Suppressor macrophage treated with lipopolysaccharide for 1 hour (primary cell): Measurements from ENCODE around the gene IL18R1.

ENCODE experiments used
- DNase-seq, 3 donors: peaks; one replicate each; pipeline ENCODE4 v3.0.0-alpha.2; 2020 to 2022

IL18R1 gene

GRCh38 chr2:102434655-102435381 is 79.2 kb downstream of the IL18R1 start:
- peak in 1 of 3 donors; percentile 8 for DNase-seq

GRCh38 chr2:102435741-102436140 is 80.1 kb downstream of the IL18R1 start:
- peak; percentile 56 to 85 (median 76) for DNase-seq

- DNase-seq = peak; percentile 92 to 95 (median 94)
Measured at GRCh38 chr2:102436323-102436722, 80.7 kb downstream of the IL18R1 start.

- peak in 1 of 3 donors; percentile 13 for DNase-seq
Measured at GRCh38 chr2:102437122-102437521, 81.5 kb downstream of the IL18R1 start.

GRCh38 chr2:102438111-102438510 is 82.5 kb downstream of the IL18R1 start:
- DNase-seq = no peak

GRCh38 chr2:102438578-102438977 is 83.0 kb downstream of the IL18R1 start:
- no peak for DNase-seq

GRCh38 chr2:102439065-102439695 is 83.6 kb downstream of the IL18R1 start:
- DNase-seq = no peak

- peak; percentile 57 to 75 (median 63) for DNase-seq
Measured at GRCh38 chr2:102442967-102443828, 87.6 kb downstream of the IL18R1 start.

GRCh38 chr2:102444233-102444632 is 88.6 kb downstream of the IL18R1 start:
- no peak for DNase-seq

GRCh38 chr2:102446936-102447335 is 91.3 kb downstream of the IL18R1 start:
- no peak for DNase-seq
